Measurements from ENCODE around the gene METTL9.

GRCh38 chr16:21656795-21657768, 57.7 kb downstream of the METTL9 start:
- TF ChIP-seq SNAI2 (CRISPR knock-in tag; IDR thresholded peaks at IDR 0.05) (no peak), PATZ1 (CRISPR knock-in tag; IDR thresholded peaks at IDR 0.05; ENCODE audit: borderline replicate concordance) (no peak), PPARA (CRISPR knock-in tag; IDR thresholded peaks at IDR 0.05; ENCODE audit: borderline replicate concordance) (no peak), TSHZ2 (CRISPR knock-in tag; IDR thresholded peaks at IDR 0.05) (no peak), ISL1 (CRISPR knock-in tag; IDR thresholded peaks at IDR 0.05) (no peak), ZNF565 (CRISPR knock-in tag; conservative IDR thresholded peaks at IDR 0.05; ENCODE audit: low read depth) (no peak), ZFP3 (CRISPR knock-in tag; IDR thresholded peaks at IDR 0.05) (no peak), ESRRG (CRISPR knock-in tag; IDR thresholded peaks at IDR 0.05) (no peak), ZFP30 (CRISPR knock-in tag; IDR thresholded peaks at IDR 0.05) (no peak)

Measured in SK-N-SH treated with all-trans-retinoic acid at 6 μM for 48 hours (cell line).